ENCODE data around the gene HINT3.
A peak's percentile ranks its signal among the peaks of the same experiment; 100 is the strongest.
"Not testable (repeated sequence)": the region's sequence is repeated elsewhere in the genome, so short reads cannot be mapped to it uniquely, and the experiment has no call there.

HINT3 gene

DNA sequence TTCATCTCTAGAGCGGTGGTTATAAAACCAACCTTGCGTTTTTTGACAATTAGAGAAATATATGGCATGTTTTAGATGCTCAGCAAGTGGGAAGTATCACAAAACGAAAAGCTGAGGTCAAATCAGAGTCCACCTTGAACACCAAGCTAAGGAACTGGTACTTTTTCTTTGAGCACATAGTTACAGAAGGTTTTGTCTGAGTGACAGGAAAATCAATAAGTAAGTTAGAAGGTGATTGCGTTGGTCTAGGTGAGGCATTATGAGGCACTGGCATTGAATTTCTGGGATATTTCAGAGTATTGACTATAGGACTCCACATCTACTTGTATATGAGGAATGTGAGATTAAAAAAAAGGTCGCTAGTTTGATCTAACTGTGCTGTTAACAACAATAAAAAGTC is 597 bp upstream of the HINT3 start:
- H3K4me3 ChIP-seq (ENCODE audit: low read depth, low read length) = peak overlapping the region; percentile 85
- no peak for DNase-seq (ENCODE audit: low read depth)

DNA sequence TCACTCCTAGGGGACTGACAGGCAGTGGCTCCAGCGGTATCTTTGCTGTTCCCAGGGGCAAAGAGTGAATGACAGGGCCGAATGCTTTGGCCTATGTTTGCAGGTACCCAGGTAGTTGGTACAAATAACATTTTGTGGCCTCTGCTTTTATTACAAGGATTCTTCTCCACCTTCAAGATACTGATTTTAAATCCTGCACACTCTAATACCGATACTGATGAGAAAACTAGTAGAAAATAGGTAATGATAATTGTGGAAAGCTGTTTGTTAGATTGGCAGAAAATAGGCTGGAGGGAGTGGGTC is 772 bp downstream of the HINT3 start:
- H3K4me3 ChIP-seq (ENCODE audit: low read depth, low read length) = peak overlapping the region; percentile 85
- no peak for DNase-seq (ENCODE audit: low read depth)

DNA sequence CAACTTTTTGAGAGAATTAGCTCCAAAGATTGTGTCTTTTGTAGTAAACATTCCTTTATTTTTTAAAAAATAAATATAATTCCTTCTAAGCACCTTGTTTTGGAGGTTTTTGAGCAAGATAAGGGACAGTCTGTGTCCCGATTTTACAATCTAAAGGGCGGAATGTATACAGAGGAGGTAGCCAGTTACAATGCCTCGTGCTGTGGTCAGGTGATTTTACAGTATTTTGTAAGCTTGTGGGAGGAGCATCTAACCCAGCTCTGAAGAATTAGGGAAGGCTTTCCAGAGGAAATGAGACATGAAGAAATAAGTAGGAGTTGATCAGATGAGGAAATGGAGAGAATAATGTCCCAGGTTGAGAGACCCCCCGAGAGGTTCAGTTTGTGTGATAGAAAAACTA is 1.3 kb downstream of the HINT3 start:
- no peak for DNase-seq (ENCODE audit: low read depth)
- H3K4me3 ChIP-seq (ENCODE audit: low read depth, low read length) = peak overlapping the region; percentile 85

DNA sequence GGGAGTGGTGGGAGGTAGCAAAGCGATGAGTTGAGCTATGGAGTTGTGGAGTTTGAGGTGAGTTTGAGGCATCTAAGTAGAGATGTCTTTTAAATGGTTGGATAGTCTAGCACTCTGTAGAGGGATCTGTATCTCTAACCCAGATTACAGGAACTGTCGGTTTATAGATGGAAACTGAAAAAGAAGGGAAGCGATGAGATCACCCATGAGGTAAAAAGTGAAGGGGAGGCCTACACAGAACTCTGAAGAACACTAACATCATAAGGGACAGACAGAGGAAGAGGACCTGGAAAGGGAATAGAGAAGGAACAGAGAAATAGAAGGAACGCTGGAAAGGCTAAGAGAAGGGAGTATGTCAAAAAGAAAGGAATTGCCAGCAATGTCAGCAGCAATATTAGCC is 2.5 kb downstream of the HINT3 start:
- no peak overlapping the region for H3K4me3 ChIP-seq (ENCODE audit: low read depth, low read length)
- DNase-seq (ENCODE audit: low read depth) = no peak

DNA sequence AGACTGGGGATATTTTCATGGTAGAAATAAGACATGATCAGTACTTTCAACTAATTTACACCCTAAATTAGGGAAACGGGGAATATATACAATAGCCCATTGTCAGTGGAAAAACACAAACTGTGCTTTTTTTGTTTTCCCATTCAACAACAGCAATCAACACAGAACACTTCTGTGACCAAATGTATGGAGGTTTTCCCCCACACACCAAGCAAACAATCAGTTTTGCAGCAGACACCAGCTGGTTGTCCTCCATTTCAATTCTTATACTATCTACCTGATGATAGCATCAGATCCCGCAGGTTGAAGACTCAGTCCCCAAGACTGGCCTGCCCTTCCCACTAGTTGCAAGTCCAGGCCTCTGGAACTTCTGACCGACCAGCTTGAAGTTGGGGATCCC is 4.5 kb downstream of the HINT3 start:
- no peak overlapping the region for H3K4me3 ChIP-seq (ENCODE audit: low read depth, low read length)
- no peak for DNase-seq (ENCODE audit: low read depth)

DNA sequence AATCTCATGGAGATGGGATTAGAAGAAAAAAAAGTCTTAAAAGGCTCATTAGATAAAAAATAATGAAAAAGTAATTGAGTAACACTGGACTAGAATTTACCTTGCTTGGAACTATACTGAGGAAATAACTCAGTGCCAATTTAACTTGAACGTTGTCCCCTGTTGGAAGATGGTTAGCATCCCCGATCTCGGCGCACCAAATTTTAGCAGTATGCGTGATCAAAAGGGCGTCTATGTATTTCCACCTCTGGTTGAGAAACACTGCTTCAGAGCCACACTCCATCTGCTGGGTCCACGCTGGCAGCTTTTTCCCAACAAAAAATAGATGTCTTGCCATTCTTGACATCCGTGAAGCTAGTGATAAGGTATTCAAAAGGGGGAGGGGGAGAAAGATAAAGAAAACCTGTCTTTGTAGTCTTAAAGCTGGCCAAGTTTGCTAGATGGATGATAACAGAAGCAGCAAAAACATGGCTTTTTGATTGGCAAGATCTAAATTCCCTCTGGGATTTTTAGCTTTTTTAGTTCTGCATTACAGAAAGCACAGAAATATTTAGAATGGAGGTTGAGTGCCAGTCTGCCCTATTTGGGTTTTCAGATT is 6.4 kb downstream of the HINT3 start:
- DNase-seq (ENCODE audit: low read depth) = no peak
- H3K4me3 ChIP-seq (ENCODE audit: low read depth, low read length) = no peak overlapping the region

DNA sequence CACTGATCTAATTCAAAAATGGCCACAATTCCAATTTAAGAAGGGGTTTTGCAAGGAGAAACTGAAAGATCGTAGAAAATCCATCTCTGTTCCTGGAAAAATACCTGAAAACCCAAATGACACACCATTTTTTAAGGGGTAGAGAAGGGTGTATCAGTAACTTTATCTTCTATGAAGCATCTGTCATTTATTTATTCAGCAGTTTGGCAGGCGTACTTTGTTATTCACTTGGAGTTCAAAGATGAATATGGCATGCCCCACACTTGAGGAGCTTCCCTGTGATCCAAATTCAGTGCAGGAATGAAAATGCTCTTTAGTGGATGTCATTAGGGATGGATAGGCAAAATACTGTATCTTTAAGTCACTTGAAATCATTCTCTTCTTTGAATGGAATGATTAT is 7.2 kb downstream of the HINT3 start:
- no peak for DNase-seq (ENCODE audit: low read depth)
- no peak overlapping the region for H3K4me3 ChIP-seq (ENCODE audit: low read depth, low read length)

DNA sequence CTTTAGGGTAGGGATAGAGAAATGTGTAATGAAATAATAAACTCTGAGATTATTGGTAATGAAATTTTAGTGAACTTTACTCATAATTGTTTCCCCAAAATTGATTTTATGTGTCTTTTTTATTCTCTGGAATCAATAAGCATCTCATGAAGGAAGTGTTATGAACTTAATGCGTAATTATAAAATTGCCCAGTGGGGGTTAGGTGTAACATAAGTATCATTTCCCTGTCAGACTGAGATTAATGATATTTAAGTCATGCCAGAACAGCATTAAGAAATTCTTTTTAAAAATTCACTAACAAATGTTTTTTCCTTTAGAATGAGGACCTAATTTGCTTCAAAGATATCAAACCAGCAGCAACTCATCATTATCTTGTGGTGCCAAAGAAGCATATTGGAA is 10.0 kb downstream of the HINT3 start:
- DNase-seq (ENCODE audit: low read depth) = no peak
- H3K4me3 ChIP-seq (ENCODE audit: low read depth, low read length) = no peak overlapping the region

DNA sequence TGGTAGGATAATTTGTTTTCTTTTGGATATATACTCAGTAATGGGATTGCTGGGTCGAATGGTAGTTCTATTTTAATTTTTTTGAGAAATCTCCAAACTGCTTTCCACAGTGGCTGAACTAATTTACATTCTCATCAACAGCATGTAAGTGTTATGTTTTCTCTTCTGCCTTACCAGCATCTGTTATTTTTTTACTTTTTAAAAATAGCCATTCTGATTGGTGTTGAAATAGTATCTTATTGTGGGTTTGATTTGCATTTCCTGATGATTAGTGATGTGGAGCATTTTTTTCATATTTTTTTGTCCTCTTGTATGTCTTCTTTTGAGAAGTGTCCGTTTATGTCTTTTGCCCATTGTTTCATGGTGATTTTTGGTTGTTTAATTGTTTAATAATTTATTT is 11.9 kb downstream of the HINT3 start:
- no peak overlapping the region for H3K4me3 ChIP-seq (ENCODE audit: low read depth, low read length)
- no peak for DNase-seq (ENCODE audit: low read depth)

DNA sequence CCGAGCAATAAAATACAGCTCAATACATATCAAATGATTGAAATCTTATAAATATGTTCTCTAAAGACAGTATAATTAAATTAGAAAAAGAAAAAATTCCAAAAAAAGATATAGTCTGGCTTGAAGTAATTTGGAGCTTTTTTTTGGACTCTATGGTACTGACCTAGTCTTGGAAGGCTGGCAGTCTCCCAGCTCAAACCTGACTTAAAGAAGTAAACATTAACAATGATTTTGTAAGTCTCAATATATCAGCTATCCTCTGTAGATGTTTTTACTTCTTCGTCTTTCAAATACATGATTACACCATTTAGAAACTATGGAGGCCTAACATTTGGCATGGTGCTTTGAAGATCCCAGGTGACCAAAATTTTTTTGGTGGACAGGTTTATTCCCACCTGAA is 14.2 kb downstream of the HINT3 start:
- H3K4me3 ChIP-seq (ENCODE audit: low read depth, low read length) = no peak overlapping the region
- DNase-seq (ENCODE audit: low read depth) = no peak

DNA sequence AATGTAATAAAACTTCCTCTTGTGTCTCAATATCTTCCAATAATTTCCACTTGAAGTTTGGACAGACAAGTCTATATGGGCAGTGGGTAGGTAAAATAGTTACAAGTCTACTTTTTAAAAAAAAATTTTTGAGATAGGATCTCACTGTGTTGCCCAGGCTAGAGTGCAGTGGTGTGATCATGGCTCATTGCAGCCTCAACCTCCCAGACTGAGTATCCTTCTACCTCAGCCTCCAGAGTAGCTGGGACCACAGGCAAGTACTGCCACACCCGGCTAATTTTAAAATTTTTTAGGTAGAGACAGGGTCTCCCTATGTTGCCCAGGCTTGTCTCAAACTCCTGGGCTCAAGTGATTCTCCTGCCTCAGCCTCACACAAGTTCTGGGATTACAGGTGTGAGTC is 15.9 kb downstream of the HINT3 start:
- H3K4me3 ChIP-seq (ENCODE audit: low read depth, low read length); DNase-seq (ENCODE audit: low read depth): not testable (repeated sequence)

DNA sequence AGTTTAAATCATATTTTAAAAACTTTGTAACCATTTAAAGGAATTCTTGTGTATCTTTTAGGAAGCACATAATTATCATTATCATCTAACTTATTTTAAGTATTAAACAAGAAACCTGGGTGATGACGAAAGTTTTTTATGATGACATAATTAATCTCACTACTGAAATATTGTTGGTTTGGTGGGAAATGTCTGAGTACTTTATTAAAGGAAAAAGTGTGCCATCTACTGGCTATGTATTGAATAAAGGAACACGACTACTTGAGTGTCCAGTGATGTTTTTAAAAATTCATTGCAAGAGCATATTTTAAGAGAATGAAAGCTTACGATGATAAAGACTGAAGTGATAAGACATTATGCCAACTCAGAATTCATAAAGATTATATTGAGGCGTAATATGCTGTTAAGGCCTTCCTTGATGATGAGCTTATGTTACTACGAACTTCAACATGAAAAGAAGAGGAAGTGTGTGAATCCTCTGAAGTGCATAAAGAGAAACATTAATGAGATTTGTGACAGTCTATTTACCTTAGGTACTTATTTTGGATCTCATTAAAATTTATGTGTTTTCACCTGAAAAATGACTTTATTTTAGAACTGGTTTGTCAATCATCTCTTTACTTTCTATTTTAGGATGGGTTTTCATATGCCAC is 17.8 kb downstream of the HINT3 start:
- H3K4me3 ChIP-seq (ENCODE audit: low read depth, low read length) = no peak overlapping the region
- DNase-seq (ENCODE audit: low read depth) = no peak

DNA sequence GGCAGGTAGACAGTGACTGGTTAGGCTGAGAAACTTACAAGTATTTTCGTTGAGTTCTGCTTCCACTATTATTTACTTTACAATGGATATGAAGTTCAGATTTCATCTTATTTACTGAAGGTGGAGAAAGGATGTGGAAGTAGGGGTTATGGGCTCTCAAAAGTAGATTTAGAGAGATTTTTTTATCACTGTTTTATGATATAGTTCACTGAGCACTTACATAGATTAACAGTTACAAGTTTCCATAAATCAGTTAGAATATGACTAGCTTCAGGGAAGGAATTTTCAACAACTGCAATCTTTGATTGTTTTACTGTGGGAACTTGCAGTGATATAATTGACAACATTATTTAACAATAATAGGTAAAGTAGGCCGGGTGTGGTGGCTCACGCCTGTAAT is 22.5 kb downstream of the HINT3 start:
- DNase-seq (ENCODE audit: low read depth) = no peak

DNA sequence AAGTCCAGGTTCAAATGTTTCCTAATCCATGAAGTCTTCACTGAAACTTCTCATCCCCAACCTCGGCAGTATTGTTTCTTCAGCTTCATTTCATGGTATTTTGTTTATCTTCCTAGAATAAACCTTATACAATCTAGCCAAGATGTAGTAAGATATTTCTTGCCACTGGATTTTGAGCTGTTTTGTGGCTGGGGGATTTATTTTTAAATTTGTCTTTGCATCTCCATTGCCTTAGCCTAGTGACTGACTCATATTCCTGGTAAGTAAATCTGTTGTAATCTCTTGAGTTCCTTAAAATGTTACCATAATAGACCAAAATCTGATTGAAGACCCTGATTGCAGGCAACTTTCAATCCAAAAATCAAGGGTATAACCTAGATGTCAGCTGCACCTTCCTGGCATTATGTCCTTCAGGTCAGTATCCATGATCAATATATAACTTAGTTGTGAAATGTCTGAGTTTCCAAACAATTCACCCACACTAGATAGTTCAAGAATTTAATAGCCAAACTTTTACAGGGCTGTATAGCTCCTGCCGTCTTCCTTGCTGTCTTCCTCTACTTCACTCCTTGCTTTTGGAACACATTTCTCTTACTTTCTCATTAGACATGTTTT is 25.1 kb downstream of the HINT3 start:
- no peak for DNase-seq (ENCODE audit: low read depth)
- no peak overlapping the region for H3K4me3 ChIP-seq (ENCODE audit: low read depth, low read length)

More for the DNA sequence above, 22.5 kb downstream of the HINT3 start:
- no peak overlapping the region for H3K4me3 ChIP-seq (ENCODE audit: low read depth, low read length)

DNA sequence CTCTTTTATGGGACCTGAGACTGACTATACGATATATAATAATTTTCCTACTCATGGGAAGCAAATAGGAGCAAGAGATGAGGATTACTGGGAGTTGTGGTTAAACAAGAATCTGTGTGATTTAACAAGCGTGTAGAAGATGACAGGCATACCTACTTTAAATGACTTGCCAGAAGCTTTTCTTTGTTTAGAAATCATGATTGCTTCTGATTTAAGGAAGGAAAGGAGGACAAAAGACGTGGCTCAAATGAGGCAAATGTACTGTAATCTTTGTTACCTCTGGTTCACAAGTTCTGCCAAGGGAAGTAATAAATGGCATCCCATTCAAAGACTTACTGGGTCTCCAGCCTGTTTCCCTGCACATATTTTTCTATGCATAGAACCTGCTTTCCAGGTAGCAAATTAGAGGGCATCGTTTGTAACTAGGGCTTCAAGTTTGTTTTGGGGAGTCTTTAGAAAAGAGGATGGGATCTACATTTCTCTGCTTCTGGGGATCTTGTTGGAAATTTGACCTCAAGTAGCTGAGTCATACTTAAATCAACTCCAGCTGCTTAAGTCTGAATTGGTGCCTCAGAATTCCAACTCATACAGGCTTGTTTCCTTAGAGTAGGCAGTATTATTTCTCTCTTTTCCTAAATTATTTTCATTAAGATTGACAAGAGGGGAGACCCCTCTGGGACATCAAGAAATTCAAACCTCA is 26.8 kb downstream of the HINT3 start:
- peak; percentile 60 for DNase-seq (ENCODE audit: low read depth)
- H3K4me3 ChIP-seq (ENCODE audit: low read depth, low read length) = no peak overlapping the region

DNA sequence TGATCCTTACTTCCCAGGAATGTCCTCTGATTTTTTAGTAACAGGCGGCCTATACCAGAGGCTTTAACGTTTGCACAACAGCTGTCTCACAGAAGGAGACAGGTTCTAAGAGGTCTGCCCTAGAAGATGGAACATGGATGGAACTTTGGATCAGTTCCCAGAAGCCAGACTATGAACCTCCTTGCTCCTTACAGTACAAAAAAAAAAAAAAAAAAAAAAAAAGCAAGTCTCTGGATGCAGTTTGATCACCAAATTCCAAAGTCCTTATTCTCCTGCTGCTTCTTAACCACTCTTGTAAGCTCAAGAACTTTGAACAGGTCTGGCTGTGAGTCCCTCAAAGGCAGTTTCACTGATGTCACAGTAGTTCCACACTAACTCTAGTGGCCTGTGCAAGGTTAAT is 27.7 kb downstream of the HINT3 start:
- peak; percentile 63 for DNase-seq (ENCODE audit: low read depth)
- H3K4me3 ChIP-seq (ENCODE audit: low read depth, low read length) = no peak overlapping the region

DNA sequence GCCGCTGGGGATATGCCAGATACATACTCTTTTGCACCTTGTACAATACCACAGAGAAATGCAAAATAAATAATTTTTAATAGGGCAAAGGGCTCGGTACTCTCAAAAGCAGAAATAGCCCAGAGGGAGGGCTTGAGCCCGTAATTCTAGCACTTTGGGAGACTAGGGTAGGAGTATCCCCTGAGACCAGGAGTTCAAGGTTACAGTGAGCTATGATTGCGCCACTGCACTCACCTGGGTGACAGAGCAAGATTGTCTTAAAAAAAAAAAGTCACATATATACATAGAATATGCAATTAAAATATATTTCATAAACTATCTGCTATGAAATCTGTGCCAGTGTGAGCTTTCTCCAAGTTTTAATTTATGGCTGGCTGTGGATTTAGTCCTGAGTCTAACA is 29.0 kb downstream of the HINT3 start:
- H3K4me3 ChIP-seq (ENCODE audit: low read depth, low read length) = peak overlapping the region; percentile 97
- no peak for DNase-seq (ENCODE audit: low read depth)

DNA sequence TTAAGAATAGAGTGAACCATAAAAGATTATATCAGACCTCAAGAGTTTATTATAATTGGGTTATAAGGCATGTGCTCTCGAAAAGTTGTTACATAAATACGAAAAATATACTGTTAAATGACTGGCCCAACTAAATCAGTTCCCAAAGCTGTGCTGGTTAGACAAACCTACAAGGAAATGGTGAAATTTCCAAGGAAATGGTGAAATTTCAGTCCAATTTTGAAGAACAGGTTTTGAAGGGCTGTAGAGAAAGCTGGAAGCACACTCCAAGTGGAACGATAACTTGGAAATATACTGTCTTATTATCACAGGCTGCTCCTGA is 29.4 kb downstream of the HINT3 start:
- peak overlapping the region; percentile 97 for H3K4me3 ChIP-seq (ENCODE audit: low read depth, low read length)
- no peak for DNase-seq (ENCODE audit: low read depth)

DNA sequence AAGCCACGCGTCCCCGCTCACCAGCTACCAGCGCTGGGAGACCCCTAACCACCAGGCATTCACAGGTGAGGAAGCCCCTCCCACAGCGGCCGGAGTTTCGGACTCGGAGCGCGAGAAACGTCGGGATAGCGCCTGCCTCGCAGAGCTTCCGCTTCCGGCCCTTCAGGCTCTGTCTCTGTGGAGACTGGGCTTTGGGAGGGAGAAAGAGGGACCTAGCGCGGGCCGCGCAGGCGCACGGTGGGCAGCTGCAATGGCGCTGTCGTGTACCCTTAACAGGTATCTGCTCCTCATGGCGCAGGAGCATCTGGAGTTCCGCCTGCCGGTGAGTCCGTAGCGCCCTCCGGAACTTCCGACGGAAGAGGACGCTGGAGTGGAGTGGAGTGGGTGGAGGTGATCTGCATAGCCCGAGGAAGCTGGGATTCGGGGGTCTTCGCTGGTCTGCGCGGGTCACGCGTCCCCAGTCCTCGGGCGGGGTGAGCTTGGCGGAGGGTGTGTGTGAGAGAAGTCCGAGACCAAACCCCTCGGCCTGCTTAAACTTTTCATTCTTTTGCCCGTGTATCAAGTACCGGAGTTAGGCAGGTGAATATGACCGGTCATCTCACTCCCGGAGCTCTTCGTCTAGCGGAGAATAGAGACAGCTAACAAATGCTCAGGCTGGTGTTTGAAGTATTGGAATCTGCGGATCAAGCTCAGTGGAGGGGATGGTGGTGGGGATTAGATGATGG is 29.9 kb downstream of the HINT3 start, which contains the start of gene TRMT11:
Gene TRMT11 (plus strand): TSS at position 240 of the 725 bp plus-strand sequence. CDS start 11 bp downstream, at position 251.
- peak; percentile 53 for DNase-seq (ENCODE audit: low read depth)
- peak within 1 kb of the TSS; percentile 97 for H3K4me3 ChIP-seq (ENCODE audit: low read depth, low read length)

DNA sequence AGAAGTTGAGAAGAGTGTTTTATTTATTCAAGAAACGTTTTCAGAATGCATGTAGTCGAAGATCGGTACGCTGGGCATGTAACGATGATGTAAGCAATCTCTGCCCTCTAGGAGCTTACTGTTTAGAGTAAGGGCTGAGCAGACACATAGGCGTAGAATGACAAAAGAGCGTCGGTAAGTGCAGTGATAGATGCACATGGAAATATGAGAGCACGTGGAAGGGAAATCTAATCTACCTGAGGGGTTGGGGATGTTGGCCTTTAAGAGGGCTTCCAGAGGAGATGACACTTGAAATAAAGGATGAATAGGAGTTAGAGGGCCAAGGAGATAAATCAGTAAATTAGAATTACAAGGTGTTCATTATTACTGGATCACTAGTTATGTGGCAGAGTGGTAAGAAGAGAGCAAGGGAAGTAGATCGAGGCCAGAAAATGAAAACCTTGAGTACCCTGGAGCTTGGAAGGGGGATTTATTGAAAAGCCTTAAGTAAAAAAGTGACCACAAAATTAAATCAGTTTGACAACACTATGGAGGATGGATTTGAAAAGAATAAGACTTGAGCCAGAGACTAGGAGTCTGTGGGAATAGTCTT is 30.6 kb downstream of the HINT3 start:
- H3K4me3 ChIP-seq (ENCODE audit: low read depth, low read length) = peak overlapping the region; percentile 97
- DNase-seq (ENCODE audit: low read depth) = no peak
